Right kidney (tissue), 1 donor: Measurements from ENCODE around the gene CCDC33.

Experiments used
- DNase-seq: peaks from one replicate; pipeline ENCODE4 v3.0.0-alpha.2; 2016

CCDC33 gene

DNA sequence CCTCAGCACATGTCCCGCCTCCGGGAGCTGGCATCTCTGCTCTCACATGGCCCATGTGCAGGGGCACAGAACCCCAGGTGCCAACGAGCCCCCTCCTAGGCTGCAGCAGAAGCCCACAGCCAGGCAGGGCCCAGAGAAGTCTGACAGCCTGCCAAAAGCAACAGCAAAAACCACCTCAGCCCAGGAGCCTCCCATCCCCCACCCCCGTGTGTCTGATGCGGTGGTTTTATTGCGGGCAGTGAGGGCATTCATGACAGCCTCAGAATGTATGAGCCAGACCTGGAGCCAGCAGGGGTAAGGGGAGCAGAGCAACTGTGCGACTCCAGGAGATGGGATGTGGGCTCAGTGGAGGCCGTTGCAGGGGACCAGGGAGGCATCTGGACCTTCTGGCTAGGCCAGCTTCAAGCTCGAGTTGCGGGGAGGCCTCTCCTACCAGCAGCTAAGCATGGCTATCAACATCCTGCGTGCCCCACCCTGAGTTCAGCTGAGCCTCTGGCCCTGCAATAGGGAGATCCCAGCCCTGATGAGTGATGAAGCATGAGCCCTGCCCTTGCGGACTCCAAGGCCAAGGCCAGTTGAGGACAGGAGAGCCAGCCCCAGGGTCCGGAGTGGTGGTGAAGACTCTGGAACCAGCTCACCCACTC lies 78.8 kb downstream of the CCDC33 start:
- DNase-seq: no peak

DNA sequence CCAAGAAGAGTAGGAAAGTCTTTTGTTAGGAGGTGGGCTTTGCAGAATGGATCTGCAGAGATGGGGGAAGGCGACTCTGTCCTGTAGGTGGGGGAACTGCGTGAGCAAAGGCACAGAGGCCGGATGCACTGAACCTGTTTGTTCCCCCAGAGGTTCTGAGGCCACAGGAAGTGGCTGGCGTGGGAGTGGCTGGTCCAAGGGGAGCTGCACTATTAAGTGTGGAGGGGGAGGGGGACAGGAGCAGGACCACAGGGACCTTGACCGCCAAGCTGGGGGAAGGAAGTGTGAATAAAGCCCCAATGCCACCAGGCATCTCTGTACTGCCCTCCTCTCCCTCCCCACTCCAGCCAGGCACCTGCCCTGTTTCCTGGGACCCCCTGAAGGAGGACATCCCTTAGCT lies 79.5 kb downstream of the CCDC33 start:
- no peak for DNase-seq

DNA sequence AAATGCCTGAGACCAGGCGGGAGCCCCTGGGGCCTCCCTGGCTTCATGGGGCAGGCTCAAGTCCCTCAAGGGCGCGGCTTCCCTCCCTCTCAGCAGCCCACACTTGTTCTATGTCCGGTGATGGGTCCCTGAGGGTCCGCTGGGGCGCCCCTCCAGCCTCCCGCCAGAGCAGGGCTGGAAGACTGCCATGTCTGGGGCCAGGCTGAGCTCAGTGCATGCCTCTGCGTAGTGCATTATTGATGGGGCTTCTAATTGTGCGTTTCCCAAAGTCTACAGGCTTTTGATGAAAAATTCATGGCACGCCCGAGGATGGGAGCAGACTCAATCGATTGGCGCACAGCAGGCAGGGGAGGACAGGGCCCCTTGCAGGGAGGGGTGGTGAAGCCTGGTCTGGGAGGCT lies 80.0 kb downstream of the CCDC33 start:
- DNase-seq: no peak

DNA sequence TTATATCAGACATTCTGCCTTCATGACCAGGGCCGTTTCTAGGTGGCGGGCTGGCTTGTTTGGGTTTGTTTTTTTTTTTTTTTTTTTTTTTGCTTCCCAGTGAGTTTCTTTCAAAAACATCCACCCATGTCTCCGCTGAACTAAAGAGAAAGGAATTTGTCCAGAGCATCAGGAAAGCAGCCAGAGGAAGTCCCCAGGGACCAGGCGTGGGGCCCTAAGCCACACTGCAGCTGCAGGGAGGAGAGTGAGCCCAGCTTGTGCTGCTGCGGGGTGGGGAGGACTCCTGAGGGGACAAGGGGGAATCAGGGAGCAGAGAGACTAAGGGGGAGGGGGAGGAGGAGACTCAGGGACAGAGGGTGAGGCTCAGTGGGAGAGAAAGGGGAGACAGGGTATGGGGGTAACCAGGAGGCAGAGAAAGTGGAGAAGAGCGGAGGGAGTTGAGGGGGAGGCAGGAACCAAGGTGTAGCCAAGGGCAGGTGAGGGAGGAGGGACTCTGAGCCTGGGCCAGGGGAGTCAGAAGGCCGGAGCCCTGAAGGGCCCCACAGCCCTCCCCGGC lies 81.8 kb downstream of the CCDC33 start:
- DNase-seq: peak; percentile 35

DNA sequence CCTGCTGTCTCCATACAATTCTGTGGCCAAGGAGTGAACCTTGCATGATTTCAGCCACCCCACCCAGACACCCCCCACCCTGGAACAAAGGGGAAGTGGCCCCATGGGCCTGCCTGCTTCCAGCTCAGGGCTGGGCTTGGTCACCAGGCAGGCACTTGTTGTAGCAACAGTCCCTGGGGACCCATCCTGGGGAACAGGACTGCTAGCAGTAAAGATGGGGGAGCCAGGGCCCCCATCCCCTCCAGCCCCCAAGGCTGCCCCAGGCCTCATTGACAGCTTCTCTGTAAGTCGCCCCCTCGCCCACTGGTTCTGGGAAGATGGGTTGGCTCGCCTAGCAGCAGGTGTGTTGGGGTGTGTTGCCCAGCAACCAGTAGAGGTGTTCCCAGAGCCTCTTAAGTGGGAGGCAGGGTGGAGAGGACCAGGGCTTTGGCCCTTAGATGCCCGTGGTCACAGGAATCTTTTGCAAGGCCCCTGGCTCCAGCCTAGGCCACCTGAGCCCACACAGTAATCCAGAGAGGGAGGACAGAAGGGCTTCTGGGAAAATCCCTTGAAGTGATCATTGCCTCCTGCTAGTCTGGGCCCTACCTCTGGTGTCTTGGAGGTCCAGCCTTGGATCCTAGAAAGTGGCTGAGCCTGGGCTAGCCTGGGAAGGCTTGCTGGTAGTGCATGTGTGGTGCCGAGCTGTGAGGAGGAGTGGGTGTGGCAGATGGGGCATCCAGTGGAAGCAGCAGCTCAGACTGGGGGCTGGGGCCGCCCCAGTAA lies 82.4 kb downstream of the CCDC33 start:
- no peak for DNase-seq

DNA sequence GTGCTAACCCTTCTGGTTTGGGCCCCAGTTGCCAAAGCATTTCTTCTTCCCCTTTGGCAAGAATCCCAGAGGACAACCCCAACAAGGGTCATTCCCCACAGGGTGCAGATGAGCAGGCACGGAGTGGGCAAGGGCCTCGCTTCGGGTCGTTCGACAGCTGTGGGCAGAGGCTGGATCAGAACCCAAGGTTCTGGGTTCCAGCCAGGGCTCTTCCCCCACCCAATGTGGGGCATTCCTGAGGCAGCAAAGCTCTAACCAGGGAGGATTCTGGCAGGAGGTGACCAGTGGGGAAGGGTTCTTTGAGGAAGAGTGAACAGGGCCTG lies 83.0 kb downstream of the CCDC33 start:
- DNase-seq: no peak

DNA sequence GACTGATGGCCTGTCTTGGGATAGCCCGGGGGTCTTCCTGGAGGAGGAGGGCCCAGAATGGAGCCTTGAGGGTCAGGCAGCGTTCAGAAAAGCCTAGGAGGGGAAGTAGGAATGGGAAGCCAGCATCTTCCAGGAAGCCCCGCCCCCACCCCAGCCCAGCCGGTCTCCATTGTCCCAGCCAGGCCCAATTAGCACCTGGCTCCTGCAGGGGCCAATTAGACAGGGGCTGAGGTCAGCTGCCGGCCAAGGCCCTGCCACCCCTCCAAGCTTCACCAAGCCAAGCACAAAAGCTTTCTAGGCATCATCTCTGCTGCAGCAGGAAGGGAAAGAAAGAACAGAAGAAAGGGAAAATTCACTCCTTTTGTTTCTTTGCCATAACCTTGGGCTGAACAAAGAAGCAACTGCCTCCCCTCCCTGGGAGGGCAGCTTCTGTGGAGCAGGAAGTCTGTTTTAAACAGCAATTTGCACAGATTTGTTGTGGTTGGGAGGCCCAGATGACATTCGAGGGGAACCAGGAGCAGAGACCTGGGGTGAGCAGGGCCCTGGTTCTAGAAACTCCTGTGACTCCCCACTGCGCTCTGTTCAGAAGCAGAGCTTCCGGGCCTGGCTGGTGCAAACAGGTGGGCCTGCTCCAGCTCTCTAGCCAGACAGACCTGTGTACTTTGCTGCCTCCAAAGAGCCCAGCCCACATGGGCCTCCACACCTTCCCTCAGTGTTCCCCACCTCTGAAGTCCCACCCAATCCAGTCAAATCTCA lies 83.6 kb downstream of the CCDC33 start:
- no peak for DNase-seq

DNA sequence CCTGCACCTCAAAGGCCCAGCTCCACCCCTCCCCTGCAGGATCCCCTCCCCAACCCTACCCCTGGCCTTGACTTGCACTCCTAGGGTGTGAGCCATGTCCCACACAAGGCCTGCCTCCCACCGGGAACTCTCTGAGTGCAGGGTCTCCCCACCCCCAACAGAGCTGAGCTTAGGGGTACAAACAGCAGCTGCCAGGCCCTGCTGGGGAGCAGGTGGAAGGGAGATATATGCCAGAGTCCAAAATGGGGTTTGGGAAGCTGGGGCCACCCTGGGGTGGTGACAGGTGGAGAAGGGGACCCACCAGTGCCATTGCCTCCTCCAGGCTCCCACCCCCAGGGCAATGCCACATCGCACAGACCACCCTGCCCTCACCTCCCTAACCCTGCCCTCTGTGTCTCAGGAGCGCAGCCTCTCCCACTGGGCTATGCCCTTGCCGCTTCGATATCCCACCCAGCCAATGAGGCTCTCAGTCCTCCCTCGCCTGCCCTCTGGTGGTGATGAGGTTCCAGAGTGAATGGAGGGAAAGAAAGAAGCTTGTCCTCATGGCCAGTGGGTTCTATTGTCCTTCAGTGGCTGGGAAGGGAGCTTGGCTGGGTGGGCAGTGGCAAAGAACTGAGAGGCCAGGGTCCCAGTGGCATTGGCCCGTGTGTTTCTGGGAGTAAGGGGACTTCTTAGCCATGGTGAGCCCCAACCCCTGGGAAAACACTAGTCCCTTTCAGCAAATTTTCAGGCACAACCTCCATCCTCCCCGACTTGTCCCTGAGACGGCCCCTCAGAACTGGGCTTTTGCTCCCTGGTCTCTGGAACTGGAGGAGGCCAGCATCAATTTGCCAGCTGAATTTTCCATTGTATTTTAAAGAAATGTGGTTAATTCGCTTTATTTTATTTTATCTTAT lies 84.5 kb downstream of the CCDC33 start:
- DNase-seq: peak; percentile 35

DNA sequence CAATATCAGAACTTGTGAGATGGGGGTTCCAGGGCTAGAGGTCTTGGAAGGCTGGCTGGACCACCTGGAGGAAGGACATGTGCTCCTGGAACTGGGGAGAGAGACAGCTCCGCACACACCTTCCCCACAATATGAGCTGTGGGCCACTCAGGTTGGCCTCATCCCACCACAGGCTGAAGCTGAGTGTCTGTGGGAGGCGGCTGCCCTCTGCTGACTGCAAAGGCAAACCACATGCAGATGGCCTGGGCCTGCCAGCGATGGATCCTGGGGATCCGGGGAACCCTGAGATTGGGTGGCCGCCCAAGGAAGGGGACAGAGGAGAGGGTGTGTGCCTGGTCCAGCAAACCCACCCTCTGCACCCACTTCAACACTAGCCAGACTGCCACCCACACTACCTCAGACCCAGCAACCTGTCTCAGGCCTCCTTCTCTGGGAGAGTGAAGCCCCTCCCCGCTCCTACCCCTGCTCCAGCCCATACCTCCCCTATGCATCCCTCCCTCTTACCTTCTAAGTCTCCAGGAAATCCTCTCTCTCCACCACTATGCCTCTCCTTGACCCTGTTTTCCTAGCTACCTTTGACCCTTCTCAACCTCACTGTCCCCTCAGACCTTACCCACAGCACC lies 86.5 kb downstream of the CCDC33 start:
- peak; percentile 55 for DNase-seq

DNA sequence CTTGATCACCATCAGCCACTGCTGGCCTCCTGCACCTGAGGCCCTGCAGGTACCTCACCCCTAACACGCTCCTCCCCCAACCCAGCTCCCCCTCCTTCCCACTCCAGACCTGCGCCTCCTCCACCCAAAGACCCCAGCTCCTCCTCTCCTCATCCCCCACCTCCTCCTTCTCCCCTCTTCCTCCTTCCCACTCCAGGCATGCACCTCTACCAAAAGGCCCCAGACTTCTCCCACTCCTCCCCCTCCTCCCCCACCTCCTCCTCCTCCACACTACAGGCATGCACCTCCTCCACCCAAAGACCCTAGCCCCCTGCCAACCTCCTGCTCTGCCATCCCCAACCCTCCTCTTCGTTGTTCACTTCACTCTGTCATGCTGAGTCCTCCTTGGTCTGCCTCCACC lies 88.6 kb downstream of the CCDC33 start:
- DNase-seq: no peak

DNA sequence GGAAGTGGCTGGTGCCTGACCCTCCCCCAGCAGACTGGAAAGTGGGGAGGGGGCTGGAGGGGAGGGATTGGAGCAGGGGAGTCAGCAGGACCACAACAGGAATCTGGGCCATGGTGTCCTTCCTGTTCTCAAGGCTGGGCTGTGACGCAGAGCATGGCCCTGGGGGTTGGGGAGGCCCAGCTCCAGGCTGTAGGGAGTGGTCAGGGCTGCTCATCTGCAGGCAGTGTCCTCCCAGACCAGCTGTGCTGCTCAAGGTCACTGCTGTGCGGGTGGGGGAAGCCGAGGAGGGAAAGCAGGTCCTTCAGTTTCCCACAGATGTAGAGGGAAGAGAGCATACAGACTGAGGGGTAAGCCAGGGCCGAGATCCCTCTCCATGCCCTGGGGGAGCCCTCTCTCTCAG lies 90.6 kb downstream of the CCDC33 start:
- DNase-seq: no peak

DNA sequence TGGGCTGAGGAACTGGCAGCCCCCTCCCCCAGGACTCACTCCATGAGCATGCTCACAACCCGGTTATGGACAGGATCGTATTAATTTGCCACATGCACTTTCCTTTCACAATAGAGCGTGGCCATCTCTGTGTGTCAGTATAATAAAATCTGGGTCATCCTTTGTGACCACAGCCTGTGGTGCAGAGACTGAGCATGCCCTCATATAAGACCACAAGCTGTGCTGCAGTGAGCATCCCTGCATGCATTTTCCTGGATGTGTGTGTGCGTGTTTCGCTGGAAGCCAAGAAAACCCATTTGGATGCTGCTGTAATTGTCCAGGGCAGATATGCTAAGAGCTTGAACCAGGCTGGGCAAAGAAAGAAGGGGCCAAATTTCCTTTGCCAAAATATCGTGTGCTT lies 91.6 kb downstream of the CCDC33 start:
- no peak for DNase-seq

DNA sequence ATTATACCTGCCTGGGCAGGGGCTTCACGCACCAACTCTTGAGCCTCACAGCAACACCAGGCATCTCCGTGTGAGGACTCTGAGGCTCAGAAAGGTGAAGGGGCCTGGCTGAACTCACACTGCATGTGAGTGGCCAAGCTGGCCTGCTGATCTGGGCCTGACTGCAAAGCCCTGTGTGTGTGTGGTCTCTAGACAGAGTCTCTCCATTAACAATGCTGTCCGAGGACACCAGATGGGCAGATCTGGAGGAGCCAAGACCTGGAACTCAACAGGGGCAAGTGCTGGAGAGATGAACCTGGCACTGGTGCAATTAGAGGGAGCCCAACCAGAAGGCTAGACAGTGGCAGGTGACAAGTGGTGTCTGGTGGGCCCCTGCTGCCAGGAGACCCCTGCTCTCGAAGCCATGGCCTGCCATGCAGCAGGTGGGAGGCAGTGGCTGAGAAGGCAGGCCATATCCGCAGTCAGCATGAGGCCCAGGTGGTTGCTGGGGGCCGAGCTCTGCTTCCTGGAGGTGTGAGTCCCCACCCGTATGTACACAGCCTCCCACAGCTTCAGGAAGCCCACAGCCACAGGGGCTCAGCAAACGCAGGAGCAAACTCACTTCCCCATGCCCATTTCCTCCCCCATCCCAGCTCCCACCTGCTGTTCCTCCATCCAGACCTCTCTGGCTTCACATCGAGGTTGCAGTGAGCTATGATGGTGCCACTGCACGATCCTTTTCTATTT lies 92.4 kb downstream of the CCDC33 start:
- DNase-seq: no peak

DNA sequence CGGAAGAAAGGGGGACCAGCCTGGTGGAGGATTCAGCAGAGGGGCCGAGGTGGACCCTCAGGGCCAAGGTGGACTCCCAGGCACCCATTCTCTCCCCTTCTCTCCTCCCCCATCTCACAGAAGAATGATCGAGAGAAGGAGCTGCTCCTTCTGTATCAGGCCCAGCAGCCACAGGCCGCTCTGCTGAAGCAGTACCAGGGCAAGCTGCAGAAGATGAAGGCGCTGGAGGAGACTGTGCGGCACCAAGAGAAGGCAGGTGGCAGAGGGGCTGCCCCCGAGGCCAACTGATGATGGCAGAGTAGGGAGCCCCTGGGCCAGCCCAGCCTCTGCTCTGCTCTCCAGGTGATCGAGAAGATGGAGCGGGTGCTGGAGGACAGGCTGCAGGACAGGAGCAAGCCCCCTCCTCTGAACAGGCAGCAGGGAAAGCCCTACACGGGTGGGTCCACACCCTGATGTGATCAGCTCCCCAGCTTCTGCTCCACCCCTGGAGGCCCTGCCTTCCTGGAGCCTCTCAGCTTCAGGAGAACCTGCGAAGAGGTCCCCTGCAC lies 94.8 kb downstream of the CCDC33 start:
- DNase-seq: no peak

DNA sequence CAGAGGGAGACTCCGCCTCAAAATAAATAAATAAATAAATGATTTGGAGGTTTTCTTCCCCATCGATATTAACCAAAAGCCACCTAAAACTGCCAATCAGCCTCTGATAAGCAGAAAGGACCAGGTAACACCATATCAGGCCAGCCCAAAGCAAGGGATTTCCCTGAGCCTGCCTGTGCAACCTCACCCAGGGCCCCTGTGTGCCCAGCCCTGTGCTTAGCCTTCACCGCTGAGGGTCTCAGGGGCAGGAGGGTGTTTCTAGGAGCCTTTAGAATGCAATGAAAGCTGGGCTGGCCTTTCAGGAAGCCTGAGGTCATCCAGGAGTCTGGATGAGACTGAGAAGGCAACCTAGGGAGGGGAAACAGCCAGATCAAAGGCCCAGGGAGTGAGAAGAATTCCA lies 95.9 kb downstream of the CCDC33 start:
- no peak for DNase-seq

DNA sequence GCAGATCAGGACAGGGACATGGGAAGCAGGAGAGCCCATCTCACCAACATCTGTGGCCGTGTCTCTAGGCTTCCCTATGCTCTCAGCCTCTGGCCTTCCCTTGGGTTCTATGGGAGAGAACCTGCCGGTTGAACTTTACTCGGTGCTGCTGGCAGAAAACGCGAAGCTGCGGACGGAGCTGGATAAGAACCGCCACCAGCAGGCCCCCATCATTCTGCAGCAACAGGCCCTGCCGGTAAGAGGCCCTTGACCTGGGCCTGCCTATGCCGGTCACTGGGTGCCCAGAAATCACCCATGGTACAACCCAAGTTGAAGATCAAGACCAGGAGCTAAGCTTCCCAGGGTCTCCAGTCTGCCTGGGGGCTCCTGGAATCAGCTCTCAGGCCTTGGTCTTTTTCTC lies 96.5 kb downstream of the CCDC33 start:
- no peak for DNase-seq

DNA sequence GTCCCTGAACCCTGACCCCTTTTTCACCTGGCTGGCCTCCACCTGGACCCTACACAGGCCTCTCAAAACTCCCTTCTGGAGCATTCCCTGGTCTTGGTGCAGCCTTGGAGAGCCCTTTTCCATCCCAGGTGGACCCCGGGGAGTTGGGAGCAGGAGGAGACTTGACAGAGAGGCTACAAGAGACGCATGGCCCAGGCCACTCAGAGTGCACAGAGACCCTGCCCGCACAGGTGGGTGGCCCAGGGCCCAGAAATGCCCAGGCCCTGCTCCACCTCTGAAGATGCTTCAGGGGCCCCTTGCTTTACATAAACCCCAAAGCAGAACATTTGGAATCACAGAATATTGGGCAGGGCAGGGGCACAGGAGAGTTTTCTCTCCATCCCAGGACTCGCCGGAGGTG lies 97.0 kb downstream of the CCDC33 start:
- no peak for DNase-seq

DNA sequence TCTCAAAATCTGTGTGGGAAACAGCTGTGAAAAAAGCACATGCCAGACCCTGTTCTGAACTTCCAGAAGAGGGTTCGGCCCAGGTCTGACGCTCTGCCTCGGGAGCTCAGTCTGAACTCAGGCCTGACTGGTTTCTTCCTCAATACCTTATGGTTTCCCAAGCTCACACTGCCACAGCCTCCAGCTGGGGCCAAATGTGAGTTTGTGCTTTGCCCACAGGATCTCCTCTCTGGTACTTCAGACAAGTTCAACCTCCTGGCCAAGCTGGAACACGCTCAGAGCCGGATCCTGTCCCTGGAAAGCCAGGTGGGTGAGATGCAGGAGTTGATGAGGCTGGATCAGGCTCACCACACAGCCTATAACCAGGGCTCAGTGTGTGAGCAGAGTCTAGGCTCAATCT lies 97.5 kb downstream of the CCDC33 start:
- DNase-seq: no peak

DNA sequence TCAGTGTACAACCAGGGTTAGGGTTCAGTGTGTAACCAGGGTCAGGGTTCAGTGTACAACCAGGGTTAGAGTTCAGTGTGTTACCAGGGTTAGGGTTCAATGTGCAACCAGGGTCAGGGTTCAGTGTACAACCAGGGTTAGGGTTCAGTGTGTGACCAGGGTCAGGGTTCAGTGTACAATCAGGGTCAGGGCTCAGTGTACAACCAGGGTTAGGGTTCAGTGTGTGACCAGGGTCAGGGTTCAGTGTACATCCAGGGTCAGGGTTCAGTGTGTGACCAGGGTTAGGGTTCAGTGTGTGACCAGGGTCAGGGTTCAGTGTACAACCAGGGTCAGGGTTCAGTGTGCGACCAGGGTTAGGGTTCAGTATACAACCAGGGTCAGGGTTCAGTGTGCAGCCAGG lies 98.0 kb downstream of the CCDC33 start:
- no peak for DNase-seq

DNA sequence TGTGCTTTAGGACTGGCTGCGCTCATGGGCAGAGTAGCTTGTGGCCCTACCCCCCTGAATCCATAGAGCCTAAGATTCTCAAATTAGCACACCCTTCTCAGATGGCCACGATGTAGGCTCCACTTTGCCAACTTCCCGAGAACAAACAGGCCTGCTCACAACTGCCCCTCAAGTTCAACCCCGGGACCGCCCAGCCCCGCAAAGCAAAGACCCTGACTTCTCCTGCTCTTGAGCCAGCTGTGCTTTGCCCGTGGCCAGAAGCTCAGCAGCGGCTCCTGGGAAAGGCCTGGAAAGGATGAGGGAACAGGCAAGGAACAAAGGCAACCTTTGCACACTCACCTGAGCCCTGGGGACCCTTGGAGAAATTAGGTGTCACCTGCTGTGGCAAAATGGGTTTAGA lies 99.3 kb downstream of the CCDC33 start:
- no peak for DNase-seq
